NCI-H82 treated with DMSO at 0.1 percent for 48 hours (cell line): ENCODE results near the gene C2orf92.
A peak's percentile ranks its signal among the peaks of the same experiment; 100 is the strongest.

ENCODE experiments used
- DNase-seq: peaks from one replicate; lab custom pipeline; 2025; ENCODE audit not compliant: unreplicated experiment; lab: John Stamatoyannopoulos, UW

Gene C2orf92

GRCh38 chr2:97712693-97713295 lies 43.3 kb downstream of the C2orf92 start:
- DNase-seq = no peak

- DNase-seq = no peak
These were observed 44.0 kb downstream of the C2orf92 start, which contains the start of gene ZAP70 for GRCh38 chr2:97713296-97714083. ZAP70 (plus strand) TSS chr2:97713576; CDS start chr2:97724037, 10,461 bp downstream.

GRCh38 chr2:97714084-97714949 lies 44.8 kb downstream of the C2orf92 start:
- DNase-seq = no peak

DNA sequence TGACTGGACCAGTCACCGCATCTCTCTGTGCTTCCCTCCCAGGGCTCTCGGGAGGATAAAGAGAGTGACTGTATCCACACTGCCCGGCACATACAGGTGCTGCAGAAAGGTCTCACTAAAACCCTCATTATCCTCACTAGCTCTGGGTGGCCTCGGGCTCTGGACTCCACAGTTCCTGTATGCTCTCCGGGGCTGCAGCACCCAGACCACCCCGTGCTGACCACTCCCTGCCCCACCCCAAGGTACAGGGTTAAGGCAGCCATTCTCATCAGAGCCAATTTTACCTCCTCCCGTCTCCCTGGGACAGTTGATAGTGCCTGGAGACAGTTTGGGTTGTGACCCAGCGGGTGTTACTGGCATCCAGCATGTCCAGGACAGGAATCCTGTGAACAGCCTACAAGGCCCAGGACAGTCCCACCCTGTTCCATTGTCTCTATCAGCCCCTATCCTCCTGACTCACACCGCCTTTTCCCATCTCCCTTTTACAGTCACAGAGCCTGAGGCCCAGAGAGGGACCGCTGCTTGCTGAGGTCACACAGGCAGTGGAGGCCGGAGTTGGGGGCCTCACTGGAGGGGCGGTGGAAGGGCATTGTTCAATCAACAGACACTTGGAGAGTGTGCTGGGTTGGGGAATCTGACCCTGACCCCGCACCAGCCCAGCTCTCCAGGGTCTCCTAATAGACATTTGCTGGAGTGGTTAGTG lies 45.6 kb downstream of the C2orf92 start:
- no peak for DNase-seq

DNA sequence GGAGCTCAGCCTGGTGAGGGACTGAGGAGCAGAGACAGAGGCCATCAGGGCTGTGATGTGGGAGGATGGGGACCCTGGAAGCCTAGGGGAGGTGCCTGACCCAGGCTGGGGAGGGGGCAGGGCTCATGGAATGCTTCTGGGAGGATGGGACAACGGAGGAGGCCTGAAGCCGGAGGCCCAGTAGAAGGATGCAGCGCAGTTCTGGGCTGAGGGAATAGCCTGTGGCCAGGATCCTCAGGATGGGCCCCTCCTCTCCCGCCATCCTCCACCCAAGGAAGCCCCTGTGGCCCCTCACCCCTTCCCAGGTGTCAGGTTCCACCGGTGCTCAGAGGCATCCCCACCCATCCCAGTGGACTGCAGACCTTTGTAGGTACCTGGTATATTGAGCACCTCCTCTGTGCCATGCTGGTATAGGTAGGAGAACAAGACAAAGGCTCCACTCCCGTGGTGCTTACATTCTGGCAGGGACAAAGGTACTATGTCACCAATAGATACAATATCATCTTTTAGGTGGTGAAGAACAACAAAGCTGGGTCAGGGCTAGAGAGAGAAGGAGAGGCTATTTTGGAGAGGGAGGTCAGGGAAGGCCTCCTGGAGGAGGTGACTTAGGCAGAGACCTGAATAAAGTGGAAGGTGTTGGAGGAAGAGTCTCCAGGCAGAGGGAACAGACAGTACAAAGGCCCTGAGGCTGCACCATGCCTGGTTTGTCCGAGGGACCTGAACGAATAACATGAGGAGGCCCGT lies 46.6 kb downstream of the C2orf92 start:
- no peak for DNase-seq

DNA sequence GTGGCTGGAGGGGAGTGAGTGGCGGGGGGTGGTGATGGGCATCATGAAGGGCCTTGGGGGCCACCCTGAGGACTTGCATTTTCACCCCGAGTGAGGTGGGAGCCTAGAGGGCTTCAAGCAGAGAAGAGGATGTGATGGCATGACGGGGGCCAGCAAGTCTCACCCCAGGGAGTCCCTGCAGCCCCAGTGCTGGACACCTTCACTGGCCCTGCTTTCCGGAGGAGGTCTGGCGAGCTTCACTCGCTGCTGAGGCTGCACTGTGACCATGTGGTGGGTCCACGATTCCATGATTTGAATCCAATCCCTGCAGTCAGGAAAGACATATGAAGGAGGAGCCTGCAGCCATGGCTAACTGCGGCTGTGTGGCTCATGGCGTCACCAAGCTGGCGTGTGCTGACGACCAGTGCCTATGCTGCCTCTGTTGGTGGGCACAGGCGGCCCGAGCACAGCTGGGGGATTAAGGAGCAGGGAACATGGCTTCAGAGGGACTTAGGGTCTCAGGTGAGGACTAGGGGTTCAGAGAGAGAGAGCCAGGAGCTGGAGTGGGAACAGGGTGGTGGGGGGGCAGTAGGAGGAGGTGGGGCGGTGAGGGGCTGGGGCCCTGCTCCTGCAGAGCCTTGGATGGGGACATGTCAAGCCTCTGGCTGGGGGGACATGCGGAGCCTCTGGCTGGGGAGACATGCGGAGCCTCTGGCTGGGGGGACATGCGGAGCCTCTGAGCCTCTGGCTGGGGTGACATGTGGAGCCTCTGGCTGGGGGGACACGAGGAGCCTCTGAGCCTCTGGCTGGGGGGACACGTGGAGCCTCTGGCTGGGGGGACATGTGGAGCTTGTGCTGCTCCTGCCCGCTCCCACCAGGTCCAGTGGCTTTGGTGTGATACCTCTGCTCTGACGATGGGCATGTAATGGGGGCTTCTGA lies 47.4 kb downstream of the C2orf92 start:
- no peak for DNase-seq

DNA sequence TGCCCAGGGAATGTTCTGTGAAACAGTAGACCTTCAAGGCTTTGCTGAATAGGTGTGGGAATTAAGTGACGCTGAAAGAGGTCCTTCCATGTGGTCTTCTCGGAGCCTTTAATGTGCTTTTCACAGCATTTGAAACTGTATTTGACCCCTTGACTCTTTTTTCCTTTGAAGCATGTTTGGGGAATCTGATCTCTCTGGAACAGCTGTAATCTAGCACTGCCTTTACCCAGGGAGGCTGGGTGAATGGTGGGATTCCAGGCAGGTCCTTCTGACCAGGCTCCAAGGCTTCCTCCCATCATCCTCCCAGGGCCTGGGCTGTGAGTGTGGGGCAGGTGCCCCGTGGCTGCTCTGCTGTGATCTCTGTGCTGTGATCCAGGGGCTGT lies 48.1 kb downstream of the C2orf92 start:
- DNase-seq = no peak

GRCh38 chr2:97718051-97718882 lies 48.8 kb downstream of the C2orf92 start:
- no peak for DNase-seq

DNA sequence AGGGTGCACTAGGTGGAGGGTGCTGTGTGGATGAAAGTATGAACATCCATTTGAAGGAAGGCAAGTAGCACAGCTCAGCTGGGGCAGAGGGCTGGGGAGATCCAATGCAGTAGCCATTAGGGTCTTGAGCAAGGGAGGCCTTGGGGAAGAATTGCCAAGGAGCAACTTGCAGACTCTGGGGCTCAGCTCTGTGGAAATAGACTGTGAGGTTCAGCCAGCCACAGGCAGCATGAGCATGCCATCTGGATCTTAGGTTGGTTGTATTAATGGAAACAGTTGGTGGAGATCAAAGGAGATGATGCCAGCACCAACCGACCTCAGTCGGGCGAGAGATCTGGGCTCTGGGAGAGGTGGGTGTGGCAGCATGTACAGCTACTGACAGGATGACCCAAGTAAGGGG lies 49.4 kb downstream of the C2orf92 start:
- DNase-seq = no peak

DNA sequence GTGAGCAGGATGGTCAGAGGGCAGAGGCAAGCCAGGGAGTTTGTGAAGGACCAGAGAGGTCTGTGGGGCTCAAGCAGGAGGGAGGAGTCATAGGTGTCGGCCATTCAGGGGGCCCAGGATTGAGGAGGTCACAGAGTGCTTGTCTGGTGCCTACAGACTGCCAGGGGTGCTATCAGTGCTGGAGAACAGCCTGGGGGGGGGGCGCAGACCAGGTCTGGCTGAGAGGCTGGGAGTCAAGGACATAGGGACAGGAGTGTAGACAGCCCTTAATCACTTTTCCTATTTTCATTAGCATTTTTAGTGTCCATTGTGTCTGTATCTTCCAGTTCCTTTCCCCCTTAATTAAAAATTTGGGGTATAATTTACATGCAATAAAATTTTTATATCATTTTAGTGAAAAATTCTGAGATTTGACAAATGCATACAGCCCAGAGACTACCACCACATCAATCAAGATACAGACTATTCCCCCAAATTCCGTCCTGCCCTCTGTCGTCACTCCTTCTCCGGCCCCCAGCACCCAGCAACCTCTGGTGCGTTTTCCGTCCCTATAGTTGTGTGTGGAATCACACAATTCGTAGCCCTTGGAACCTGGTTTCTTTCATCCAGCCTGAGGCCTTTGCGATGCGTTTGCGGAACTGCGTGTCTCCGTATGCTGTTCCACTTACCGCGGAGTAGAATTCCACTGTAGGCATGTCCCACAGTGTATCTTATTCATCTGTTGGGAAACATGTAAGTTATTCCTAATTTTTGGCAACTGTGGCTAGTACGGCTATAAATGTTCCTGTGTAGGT lies 50.0 kb downstream of the C2orf92 start:
- no peak for DNase-seq

- DNase-seq = no peak
These were observed 51.2 kb downstream of the C2orf92 start for GRCh38 chr2:97720746-97721145.

DNA sequence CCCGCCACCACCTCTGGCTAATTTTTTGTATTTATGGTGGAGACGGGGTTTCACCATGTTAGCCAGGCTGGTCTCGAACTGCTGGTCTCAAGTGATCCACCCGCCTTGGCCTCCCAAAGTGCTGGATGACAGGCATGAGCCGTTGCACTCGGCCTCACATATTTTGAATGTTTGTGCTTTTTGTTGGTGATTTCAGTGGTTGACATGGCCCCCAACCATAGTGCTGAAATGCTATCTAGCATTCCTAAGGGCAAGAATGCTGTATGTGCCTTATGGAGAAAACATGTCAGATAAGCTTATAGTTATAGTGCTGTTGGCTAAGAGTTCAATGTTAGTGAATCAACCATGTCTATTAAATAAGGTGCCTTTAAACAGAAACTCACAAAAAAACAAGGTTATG lies 52.7 kb downstream of the C2orf92 start:
- DNase-seq = no peak

DNA sequence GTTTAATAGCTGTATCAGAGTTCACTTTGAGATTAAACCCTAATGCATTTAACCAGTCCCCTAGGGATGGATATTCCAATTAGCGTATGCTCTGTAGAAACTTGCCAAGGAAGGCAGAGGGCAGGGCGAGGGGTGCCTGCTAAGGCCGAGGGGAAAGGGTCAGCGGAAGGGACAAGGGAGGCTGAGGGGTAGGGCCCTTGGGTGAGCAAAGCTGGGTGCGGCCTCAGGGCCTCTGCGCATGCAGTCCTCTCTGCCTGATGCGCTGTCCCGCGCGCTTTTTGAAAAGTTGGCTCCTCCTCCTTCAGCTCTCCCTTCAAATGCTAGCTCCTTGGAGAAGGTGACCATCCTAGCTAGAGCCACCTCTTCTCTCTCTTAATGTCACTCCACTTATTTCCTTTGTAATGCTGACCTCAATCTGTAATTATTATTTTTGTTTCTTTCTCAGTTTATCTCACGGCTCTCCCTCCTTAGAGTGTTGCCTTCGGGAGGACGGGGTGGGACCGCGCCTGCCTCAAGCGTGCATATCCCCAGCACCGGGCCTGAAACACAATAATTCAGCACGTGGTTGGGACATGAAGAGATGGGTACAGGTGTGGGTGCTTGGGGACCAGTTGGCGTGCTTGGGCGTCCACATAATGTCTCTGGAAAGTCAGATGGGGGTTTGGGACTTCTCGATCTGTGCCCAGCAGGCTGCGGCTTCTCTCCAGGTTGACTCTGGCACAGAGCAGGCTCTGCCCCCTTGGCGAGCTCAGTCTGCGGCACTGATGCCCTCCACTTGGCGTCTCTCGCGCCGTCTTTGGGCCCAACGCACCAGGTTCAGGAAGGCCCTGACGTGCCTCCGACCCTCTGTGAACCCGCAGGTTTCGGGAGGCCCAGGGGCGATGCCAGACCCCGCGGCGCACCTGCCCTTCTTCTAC lies 53.9 kb downstream of the C2orf92 start:
- DNase-seq = peak; percentile 52

- DNase-seq = no peak
These were observed 54.5 kb downstream of the C2orf92 start for GRCh38 chr2:97724073-97724410.

DNA sequence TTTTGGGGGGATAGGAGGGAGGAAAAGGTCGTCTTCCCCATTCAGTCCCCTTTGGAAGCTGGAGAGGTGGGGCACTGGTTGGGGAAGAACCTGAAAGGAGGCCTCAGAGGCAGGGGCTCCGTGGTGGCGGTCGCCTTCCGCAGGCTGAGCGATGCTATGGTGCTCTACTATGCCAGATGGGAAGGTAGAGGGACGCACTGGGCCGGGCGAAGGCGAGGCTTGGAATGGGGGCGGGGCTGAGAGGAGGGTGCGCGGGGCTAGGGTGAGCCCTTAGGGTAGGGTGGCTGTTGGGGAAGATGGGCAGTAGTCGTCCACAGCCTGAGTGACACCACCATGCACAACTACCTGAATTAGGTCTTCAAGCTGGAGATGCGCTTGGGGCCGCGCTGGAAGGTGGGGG lies 55.0 kb downstream of the C2orf92 start:
- no peak for DNase-seq

GRCh38 chr2:97724946-97725688 lies 55.6 kb downstream of the C2orf92 start:
- DNase-seq = no peak
